DLD1 (cell line): ENCODE data around the gene CMIP.

Source experiments
- in situ Hi-C: cut with HindIII; loops from 2 replicates; pipeline ENCODE4 v1.10.0; 2017; ENCODE audit warnings: low sequenced_read_pairs

Gene CMIP

GRCh38 chr16:81595629-81596292 lies 151.2 kb downstream of the CMIP start:
- in situ Hi-C loops: no loop called here

GRCh38 chr16:81597079-81597658 lies 152.6 kb downstream of the CMIP start:
- in situ Hi-C loops: no loop called here

DNA sequence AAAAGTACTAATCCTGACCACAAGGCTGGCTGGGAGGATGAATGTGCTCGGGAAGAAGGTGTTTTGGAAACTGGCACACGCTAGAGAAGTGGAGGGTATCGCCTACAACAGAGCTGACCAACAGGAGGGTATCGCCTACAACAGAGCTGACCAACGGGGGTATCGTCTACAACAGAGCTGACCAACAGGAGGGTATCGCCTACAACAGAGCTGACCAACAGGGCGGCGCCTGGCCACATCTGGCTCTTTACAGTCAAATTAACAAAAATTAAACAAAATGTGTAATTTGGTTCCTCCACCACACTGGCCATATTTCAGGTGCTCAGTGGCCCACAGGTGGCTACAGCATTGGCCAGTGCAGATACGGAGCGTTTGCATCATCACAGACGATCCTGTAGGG lies 153.5 kb downstream of the CMIP start:
- in situ Hi-C loops: no loop called here

DNA sequence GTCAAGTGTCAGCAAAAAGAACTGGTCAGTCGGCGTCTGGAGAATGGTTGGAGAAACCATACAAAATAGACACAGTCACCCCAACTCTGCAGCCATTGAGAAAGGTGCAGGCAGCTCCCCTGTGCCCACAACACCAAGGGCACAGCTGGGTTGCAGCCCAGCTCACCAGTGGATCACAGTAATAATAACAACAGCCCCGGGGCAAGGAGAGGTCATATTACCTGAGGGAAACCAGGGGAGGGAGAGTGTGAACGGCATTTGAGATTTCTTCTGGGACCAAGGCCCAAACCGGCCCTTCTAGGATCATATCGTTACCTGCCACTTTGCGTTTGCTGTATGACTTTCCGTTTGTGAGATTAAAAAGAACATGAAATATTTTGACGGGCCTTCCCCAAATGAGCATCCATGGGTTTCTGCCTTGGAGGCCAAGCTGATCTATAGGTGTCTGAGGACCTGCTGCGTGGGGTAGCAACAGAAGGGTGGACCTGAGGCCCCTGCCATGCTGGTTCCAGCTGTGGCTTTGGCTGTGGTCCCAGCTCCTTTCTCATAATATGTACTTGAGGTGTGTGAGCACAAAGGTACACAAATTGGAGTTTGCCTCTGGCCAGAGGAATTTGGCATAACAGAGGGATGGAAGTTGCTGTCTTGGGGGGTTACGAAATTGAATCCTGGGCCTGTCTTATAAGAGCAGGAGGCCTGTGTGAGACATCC lies 154.6 kb downstream of the CMIP start:
- in situ Hi-C loops: no loop called here

DNA sequence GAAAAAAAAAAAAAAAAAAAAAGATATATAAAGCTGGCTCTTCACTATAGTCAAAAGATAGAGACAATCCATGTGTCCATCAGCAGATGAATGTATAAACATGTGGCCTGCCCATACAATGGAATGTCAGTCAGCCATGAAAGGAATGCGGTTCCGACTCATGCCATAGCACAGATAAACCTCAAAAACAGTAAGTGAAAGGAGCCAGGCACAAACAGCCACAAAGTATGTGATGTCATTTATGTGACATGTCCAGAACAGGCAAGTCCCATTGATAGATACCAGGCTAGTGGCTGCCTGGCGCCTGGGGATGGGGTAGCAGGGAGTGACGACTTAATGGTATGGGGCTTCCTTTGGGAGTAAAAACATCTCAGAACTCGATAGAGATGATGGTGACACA lies 155.7 kb downstream of the CMIP start:
- in situ Hi-C loops: no loop called here

- in situ Hi-C loops: no loop called here
Observed at GRCh38 chr16:81601008-81601428, 156.4 kb downstream of the CMIP start.

DNA sequence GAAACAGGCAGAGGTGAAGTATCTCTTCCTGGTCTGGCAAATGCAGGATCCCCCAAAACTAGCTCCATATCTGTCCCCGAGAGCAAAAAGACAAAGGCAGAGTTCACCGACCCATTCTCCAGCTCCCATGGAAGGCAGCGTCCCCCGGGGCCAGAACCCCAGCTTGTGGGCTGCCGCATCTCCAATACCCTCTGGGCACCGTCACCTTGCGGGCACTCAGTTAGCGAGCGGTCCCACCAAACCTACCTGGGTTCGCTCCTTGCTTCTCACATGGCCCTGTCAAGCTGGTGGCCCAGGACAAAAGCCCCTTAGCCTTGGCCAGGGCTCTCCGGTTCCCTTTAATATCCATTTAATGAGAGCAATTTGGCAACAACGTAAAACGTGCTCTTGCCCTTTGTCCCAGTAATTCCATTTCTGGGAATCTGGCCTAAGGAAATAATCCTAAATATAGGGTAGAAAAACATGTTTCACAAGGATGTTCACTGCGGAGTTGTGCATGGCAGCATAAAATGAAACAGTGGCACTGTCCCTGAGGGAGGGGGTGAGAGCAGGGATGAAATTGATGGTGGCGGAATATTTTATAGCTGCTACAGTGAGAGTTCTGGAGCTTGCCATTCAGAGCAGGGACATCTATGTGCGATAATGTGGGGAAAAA lies 157.1 kb downstream of the CMIP start:
- in situ Hi-C loops: no loop called here

DNA sequence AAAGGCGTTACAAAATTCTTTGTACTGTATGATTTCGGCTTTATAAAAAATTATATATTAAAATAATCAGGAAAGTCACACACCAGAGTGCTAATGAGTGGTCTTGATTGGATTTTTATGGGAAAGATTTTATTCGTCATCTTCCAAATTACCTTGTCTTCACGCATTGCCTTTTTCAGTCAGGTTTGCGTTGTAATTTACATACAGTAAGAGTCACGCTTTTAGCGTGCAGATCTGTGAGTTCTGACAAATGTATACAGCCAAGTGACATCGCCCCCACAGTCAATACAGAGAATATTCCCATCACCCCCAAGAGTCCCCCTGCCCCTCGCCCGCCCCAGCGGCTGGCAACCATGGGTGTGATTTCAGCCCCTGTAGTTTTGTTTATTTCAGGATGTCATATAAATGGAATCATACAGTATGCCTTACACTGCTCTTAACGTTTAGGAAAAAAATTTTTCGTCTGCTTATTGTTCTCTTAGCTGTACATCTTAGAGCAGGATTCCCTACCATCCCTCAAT lies 157.7 kb downstream of the CMIP start:
- in situ Hi-C loops: no loop called here

- in situ Hi-C loops: no loop called here
Observed at GRCh38 chr16:81602792-81603191, 158.2 kb downstream of the CMIP start.

DNA sequence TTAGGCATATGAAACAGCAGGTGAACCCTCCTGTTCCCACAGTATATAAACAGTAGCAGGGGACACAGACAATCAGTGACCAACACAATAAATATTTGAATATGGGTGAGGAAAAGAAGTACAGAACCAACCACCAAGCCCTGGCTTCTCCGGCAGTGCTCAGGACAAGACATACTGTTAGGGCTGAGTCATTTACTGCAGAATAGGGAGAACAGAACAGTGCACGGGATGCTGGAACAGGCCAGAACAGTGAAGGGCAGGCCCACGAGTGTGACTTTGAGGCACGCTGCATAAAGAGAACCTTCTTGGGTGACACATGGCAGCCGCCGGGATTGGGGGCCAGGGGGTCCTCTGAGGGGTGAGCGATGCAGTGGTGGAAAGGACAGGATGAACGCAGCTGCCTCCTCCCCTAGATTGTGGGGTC lies 160.4 kb downstream of the CMIP start:
- in situ Hi-C loops: no loop called here

- in situ Hi-C loops: no loop called here
Observed at GRCh38 chr16:81606039-81606438, 161.4 kb downstream of the CMIP start.

DNA sequence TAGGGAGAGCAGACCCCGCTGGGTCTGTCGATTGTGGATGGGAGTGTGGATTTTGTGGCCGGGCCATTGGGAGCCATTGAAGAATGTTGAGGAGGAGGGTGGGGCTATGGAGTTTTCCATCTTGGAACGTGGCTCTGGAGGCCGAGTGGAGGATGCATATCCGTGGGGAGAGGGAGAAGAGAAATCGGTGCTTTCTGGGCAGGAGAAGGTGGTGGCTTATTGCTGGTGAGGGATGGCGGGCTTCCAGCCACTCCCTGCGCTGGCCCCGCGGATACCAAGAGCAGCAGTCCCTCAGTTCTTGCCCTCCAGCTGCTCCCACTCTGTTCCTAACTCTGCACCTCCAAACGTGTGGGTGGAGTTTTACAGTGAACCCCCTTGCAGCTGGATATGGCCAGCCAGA lies 162.4 kb downstream of the CMIP start:
- in situ Hi-C loops: no loop called here

DNA sequence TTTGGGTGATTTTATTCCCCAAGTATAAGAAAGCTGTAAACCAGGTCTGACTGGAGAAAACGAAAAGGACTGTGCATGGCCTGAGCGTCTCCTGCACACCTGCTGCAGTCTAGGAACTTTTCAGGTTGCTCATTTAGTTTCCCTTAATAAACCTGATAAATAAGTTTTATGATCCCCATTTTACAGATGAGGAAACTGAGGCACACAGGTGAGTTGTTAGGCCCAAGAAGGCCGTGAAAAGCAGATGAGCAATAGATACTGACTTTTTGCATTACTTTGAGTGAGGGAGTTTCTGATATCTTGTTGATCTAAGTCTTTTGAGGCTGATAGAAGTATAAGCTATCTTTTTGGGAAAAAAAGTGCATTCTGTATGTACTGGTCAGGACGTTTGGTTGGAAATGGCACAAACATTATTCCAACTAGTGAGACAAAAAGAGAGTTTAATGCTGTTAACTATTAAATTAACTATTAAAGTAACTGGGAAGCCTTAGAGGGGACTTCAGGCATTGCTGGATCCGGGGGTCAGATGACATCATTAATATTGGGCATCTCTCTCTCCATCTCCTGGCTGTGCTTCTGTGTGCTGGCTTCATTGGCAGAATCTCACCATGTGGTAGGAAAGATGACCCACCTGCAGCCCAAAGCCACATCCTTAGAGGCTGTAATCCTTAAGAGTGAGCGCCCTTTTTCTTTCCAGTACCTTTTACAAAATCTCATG lies 163.4 kb downstream of the CMIP start:
- in situ Hi-C loops: no loop called here

DNA sequence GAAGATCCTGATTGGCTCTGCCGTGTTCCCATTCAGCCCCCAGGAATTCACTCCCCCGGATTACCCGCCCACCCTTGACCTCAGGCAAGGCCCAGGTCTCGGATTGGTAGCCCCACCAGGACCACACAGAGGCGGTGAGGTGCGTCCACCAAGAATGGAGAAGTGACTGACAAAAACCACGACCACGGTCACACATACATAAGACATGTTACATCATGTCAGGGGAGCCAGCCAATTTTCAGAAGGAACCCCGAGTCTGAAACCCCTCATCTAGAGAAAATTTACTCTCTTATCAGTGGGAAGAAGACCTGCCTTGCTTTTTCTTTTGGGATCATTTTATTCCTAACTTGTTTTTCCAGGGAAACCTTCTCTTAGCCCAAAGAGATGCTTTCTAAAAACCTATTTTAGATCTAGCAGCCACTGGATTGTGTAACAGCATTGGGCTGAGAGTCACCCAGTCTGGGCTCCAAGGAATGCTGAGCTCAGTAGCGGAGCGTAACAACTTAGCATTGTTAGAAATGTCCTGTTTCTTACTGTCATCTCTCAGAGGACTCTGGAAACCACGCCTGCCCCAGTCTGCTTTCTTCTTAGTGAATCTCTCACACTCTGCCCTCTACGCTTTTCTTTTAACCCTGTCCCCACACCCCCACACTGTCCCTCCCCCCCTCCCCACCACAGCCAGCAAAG lies 164.1 kb downstream of the CMIP start:
- in situ Hi-C loops: no loop called here

- in situ Hi-C loops: no loop called here
Observed at GRCh38 chr16:81609323-81609892, 164.8 kb downstream of the CMIP start.

DNA sequence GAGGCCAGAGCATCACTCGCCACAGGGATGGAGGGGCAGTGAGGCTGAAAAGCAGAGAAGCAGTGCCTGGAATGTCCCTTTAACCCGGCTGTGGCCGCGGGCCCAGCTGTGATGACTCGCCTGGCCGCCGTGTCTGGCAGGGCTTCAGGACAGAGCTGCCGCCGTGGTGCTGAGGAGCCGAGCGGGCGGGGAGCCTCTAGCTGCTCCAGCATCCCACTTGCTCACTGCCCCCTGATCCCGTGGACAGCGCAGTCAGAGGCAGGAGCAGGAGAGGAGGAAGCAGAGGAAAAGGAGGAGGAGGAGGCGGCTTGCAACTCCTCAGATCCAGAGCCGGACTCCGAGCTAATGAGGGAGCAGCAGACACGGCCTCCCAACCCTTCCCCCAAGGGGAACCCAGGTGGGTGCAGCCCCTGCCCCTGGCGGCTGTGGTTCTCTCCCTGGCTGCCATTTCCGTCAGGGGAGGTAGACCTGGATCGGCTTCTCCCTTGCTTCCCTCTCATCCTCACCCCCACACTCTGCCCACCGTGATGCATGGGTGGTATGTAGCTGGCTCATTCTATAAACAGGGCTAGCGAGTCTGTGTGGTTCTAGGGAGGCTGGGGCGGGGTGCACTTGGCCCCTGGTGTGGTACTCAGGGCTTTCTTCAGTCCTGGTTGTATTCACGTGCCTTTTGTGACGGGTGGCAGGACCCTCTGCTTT lies 165.7 kb downstream of the CMIP start:
- in situ Hi-C loops: no loop called here

DNA sequence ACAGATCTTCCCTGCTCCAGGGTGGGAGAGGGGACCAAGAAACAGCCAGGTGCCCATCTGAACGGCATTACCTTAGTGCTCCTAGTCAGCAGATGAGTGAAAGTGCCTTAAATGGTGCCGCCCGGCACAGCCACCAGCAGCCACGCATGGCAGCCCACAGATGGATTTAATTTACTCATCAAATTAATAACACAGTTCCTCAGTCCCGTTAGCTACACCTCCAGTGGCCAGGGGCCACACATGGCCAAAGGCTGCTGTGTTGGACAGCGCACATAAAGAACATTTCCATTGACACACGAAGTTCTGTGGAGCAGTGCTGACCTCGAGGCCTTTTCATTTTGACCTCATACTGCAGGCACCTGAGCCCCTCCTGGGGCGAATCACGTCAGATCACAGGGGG lies 166.3 kb downstream of the CMIP start:
- in situ Hi-C loops: no loop called here

- in situ Hi-C loops: no loop called here
Observed at GRCh38 chr16:81611721-81612120, 167.1 kb downstream of the CMIP start.
